IgD-negative memory B cell (primary cell): Measurements from ENCODE around the gene PDYN. TPM values are rescaled to one million over a fixed set of nuclear protein-coding genes. Genes with fewer than 3 reads are reported as not detected.

Experiments
- H3K27ac Mint-ChIP-seq, 3 donors: one replicate each; pipeline ENCODE4 v1.8.0; 2020 to 2022; ENCODE audit warnings: mild to moderate bottlenecking in 3 of 3, mixed read lengths in 3 of 3, moderate library complexity in 1 of 3
- H3K27me3 Mint-ChIP-seq: one replicate; pipeline ENCODE4 v1.8.0; 2021; ENCODE audit warnings: mixed read lengths
- H3K36me3 Mint-ChIP-seq: one replicate; pipeline ENCODE4 v1.8.0; 2020; ENCODE audit warnings: mild to moderate bottlenecking, mixed read lengths
- H3K4me1 Mint-ChIP-seq, 3 donors: one replicate each; pipeline ENCODE4 v1.8.0; 2020 to 2022; ENCODE audit warnings: mixed read lengths in 3 of 3, mild to moderate bottlenecking in 1 of 3
- H3K4me3 Mint-ChIP-seq, 4 donors: one replicate each; pipeline ENCODE4 v1.8.0; 2020 to 2022; ENCODE audit warnings: mild to moderate bottlenecking in 4 of 4, mixed read lengths in 4 of 4, moderate library complexity in 3 of 4
- H3K9me3 Mint-ChIP-seq, 3 donors: one replicate each; pipeline ENCODE4 v1.8.0; 2020 to 2021; ENCODE audit warnings: mixed read lengths in 3 of 3, mild to moderate bottlenecking in 1 of 3
- polyA plus RNA-seq: library from polyadenylated mRNA; unstranded; fragments of 300-500 nt; fragmentation: Illumina TruSeq; gene quantifications from one replicate; pipeline ENCODE4 v1.2.3, GENCODE V29; 2021

PDYN gene
- polyA plus RNA-seq, 1 donor from 2014 or later = not detected

GRCh38 chr20:1951436-1952115 is 42.3 kb downstream of the PDYN start:
- peak overlapping the region in 1 of 4 donors; percentile 41 for H3K4me3 Mint-ChIP-seq
- no peaks in the 10 kb centered on the region for H3K27me3 Mint-ChIP-seq
- peaks cover 2% of the 10 kb centered on the region for H3K36me3 Mint-ChIP-seq
- peaks cover 26 to 33% (median 26%) of the 10 kb centered on the region in 3 donors for H3K4me1 Mint-ChIP-seq
- no peaks in the 10 kb centered on the region for H3K9me3 Mint-ChIP-seq
- H3K27ac Mint-ChIP-seq = peak overlapping the region in 1 of 3 donors; percentile 24

- H3K4me1 Mint-ChIP-seq = peaks cover 26 to 34% (median 27%) of the 10 kb centered on the region in 3 donors
- H3K9me3 Mint-ChIP-seq = no peaks in the 10 kb centered on the region
- H3K27me3 Mint-ChIP-seq = peaks cover under 1% of the 10 kb centered on the region
- H3K4me3 Mint-ChIP-seq = no peak overlapping the region
- H3K36me3 Mint-ChIP-seq = peaks cover 2% of the 10 kb centered on the region
- H3K27ac Mint-ChIP-seq = no peak overlapping the region
Observed at GRCh38 chr20:1950836-1951235, 43.0 kb downstream of the PDYN start.

GRCh38 chr20:1949347-1950100 is 44.3 kb downstream of the PDYN start:
- peak overlapping the region in 1 of 4 donors; percentile 13 for H3K4me3 Mint-ChIP-seq
- H3K4me1 Mint-ChIP-seq = peaks cover 19 to 29% (median 21%) of the 10 kb centered on the region in 3 donors
- no peak overlapping the region for H3K27ac Mint-ChIP-seq
- H3K9me3 Mint-ChIP-seq = no peaks in the 10 kb centered on the region
- peaks cover 1% of the 10 kb centered on the region for H3K27me3 Mint-ChIP-seq
- peaks cover 2% of the 10 kb centered on the region for H3K36me3 Mint-ChIP-seq

GRCh38 chr20:1947535-1947846 is 46.4 kb downstream of the PDYN start:
- peaks cover 5 to 17% (median 7%) of the 10 kb centered on the region in 3 donors for H3K4me1 Mint-ChIP-seq

GRCh38 chr20:1946762-1947534 is 46.9 kb downstream of the PDYN start:
- Mint-ChIP-seq H3K4me3 (peak overlapping the region; percentile 30 to 86 (median 66)), H3K36me3 (peaks cover 2% of the 10 kb centered on the region), H3K9me3 (no peaks in the 10 kb centered on the region), H3K4me1 (peaks cover 4 to 12% (median 5%) of the 10 kb centered on the region in 3 donors), H3K27me3 (peaks cover 3% of the 10 kb centered on the region), H3K27ac (peak overlapping the region; percentile 40 to 79 (median 57))

More at GRCh38 chr20:1947535-1947846, 46.4 kb downstream of the PDYN start:
- H3K27me3 Mint-ChIP-seq = peaks cover 3% of the 10 kb centered on the region
- peaks cover 2% of the 10 kb centered on the region for H3K36me3 Mint-ChIP-seq
- H3K4me3 Mint-ChIP-seq = peak overlapping the region in 1 of 4 donors; percentile 46
- no peak overlapping the region for H3K27ac Mint-ChIP-seq
- H3K9me3 Mint-ChIP-seq = no peaks in the 10 kb centered on the region

GRCh38 chr20:1946442-1946761 is 47.5 kb downstream of the PDYN start:
- Mint-ChIP-seq H3K36me3 (no peaks in the 10 kb centered on the region), H3K27me3 (peaks cover 4% of the 10 kb centered on the region), H3K4me1 (peaks cover 1 to 8% (median 4%) of the 10 kb centered on the region in 3 donors), H3K27ac (peak overlapping the region; percentile 40 to 79 (median 57)), H3K9me3 (no peaks in the 10 kb centered on the region), H3K4me3 (peak overlapping the region in 3 of 4 donors; percentile 63 to 86 (median 69))

GRCh38 chr20:1945660-1946059 is 48.2 kb downstream of the PDYN start:
- no peak overlapping the region for H3K27ac Mint-ChIP-seq
- H3K9me3 Mint-ChIP-seq = no peaks in the 10 kb centered on the region
- H3K27me3 Mint-ChIP-seq = peaks cover 4% of the 10 kb centered on the region
- peak overlapping the region in 1 of 4 donors; percentile 34 for H3K4me3 Mint-ChIP-seq
- no peaks in the 10 kb centered on the region for H3K36me3 Mint-ChIP-seq
- H3K4me1 Mint-ChIP-seq = peaks cover 1 to 7% (median 4%) of the 10 kb centered on the region in 3 donors

- Mint-ChIP-seq H3K27ac (no peak overlapping the region), H3K9me3 (no peaks in the 10 kb centered on the region), H3K27me3 (peaks cover 4% of the 10 kb centered on the region), H3K4me3 (no peak overlapping the region), H3K36me3 (no peaks in the 10 kb centered on the region), H3K4me1 (peaks cover 1 to 7% (median 4%) of the 10 kb centered on the region in 3 donors)
Observed at GRCh38 chr20:1945134-1945618, 48.7 kb downstream of the PDYN start.

- H3K27ac Mint-ChIP-seq = no peak overlapping the region
- no peaks in the 10 kb centered on the region for H3K9me3 Mint-ChIP-seq
- peaks cover 1 to 7% (median 4%) of the 10 kb centered on the region in 3 donors for H3K4me1 Mint-ChIP-seq
- H3K27me3 Mint-ChIP-seq = peaks cover 4% of the 10 kb centered on the region
- H3K36me3 Mint-ChIP-seq = no peaks in the 10 kb centered on the region
- H3K4me3 Mint-ChIP-seq = no peak overlapping the region
Observed at GRCh38 chr20:1944345-1945091, 49.3 kb downstream of the PDYN start.

- H3K27ac Mint-ChIP-seq = no peak overlapping the region
- no peaks in the 10 kb centered on the region for H3K9me3 Mint-ChIP-seq
- H3K4me3 Mint-ChIP-seq = no peak overlapping the region
- H3K27me3 Mint-ChIP-seq = peaks cover 4% of the 10 kb centered on the region
- no peaks in the 10 kb centered on the region for H3K36me3 Mint-ChIP-seq
- H3K4me1 Mint-ChIP-seq = peaks cover 1 to 7% (median 4%) of the 10 kb centered on the region in 3 donors
Observed at GRCh38 chr20:1943275-1944002, 50.4 kb downstream of the PDYN start.

GRCh38 chr20:1942486-1943274 is 51.2 kb downstream of the PDYN start:
- H3K36me3 Mint-ChIP-seq = no peaks in the 10 kb centered on the region
- H3K27me3 Mint-ChIP-seq = peaks cover 4% of the 10 kb centered on the region
- peaks cover 4 to 6% (median 4%) of the 10 kb centered on the region in 3 donors for H3K4me1 Mint-ChIP-seq
- no peaks in the 10 kb centered on the region for H3K9me3 Mint-ChIP-seq
- no peak overlapping the region for H3K27ac Mint-ChIP-seq
- no peak overlapping the region for H3K4me3 Mint-ChIP-seq

- no peaks in the 10 kb centered on the region for H3K9me3 Mint-ChIP-seq
- no peak overlapping the region for H3K4me3 Mint-ChIP-seq
- H3K27ac Mint-ChIP-seq = no peak overlapping the region
- H3K27me3 Mint-ChIP-seq = peaks cover 4% of the 10 kb centered on the region
- H3K36me3 Mint-ChIP-seq = no peaks in the 10 kb centered on the region
- peaks cover 4 to 5% (median 4%) of the 10 kb centered on the region in 3 donors for H3K4me1 Mint-ChIP-seq
Observed at GRCh38 chr20:1942061-1942460, 51.8 kb downstream of the PDYN start.

GRCh38 chr20:1941226-1941625 is 52.6 kb downstream of the PDYN start:
- peaks cover 4% of the 10 kb centered on the region for H3K27me3 Mint-ChIP-seq

More at GRCh38 chr20:1941226-1941625, 52.6 kb downstream of the PDYN start:
- Mint-ChIP-seq H3K36me3 (no peaks in the 10 kb centered on the region), H3K4me3 (no peak overlapping the region), H3K4me1 (peaks cover 0 to 2% (median 0%) of the 10 kb centered on the region in 3 donors), H3K27ac (no peak overlapping the region), H3K9me3 (no peaks in the 10 kb centered on the region)
